Neural cell (in vitro differentiated cells): ENCODE measurements around the gene HIVEP2. TPM values are rescaled to one million over a fixed set of nuclear protein-coding genes. Genes with fewer than 3 reads are reported as not detected.

Experiments
- H2AFZ ChIP-seq: fragments of 200-600, 300-800 bp; sonication (generic), shearing (Covaris generic); 2 replicates; pipeline ENCODE4 v1.6.0; 2014; ENCODE audit warnings: low read depth, mild to moderate bottlenecking, antibody characterized with exemption, low read length, moderate library complexity
- H3F3A ChIP-seq: fragments of 200-600 bp; shearing (Covaris generic); 2 replicates; pipeline ENCODE4 v1.6.1; 2016; ENCODE audit warnings: mild to moderate bottlenecking, moderate library complexity, mixed read lengths, antibody characterized with exemption, low read length; ENCODE audit not compliant: insufficient read depth, poor library complexity, severe bottlenecking
- H3K27ac ChIP-seq: fragments of 200-600, 300-800 bp; sonication (generic), shearing (Covaris generic); 2 replicates; pipeline ENCODE4 v1.5.1; 2014; ENCODE audit warnings: mild to moderate bottlenecking, low read length, moderate library complexity
- H3K27me3 ChIP-seq: fragments of 300-800, 200-600 bp; sonication (generic), shearing (Covaris generic); 2 replicates; pipeline ENCODE4 v1.6.0; 2014; ENCODE audit warnings: mild to moderate bottlenecking, low read depth, low read length, moderate library complexity; ENCODE audit not compliant: insufficient read depth
- H3K36me3 ChIP-seq: fragments of 300-800, 200-600 bp; sonication (generic), shearing (Covaris generic); 2 replicates; pipeline ENCODE4 v1.5.1; 2014; ENCODE audit warnings: mild to moderate bottlenecking, antibody characterized with exemption, low read length, moderate library complexity; ENCODE audit not compliant: insufficient read depth
- H3K4me2 ChIP-seq: fragments of 300-800, 200-600 bp; sonication (generic), shearing (Covaris generic); 2 replicates; pipeline ENCODE4 v1.6.0; 2014; ENCODE audit warnings: mild to moderate bottlenecking, low read length
- H3K4me3 ChIP-seq: fragments of 300-800, 200-600 bp; sonication (generic), shearing (Covaris generic); 2 replicates; pipeline ENCODE4 v1.5.1; 2014; ENCODE audit warnings: mild to moderate bottlenecking, low read length, moderate library complexity
- H3K79me2 ChIP-seq: fragments of 200-600 bp; shearing (Covaris generic); replicated peaks from 2 replicates; pipeline ENCODE4 v1.6.0; 2014; ENCODE audit warnings: mild to moderate bottlenecking, low read length, moderate library complexity; ENCODE audit not compliant: insufficient read depth
- H3K9ac ChIP-seq: fragments of 300-800, 200-600 bp; sonication (generic), shearing (Covaris generic); 2 replicates; pipeline ENCODE4 v1.6.1; 2016; ENCODE audit warnings: mild to moderate bottlenecking, low read length, mixed read lengths
- H3K9me2 ChIP-seq: fragments of 200-600 bp; shearing (Covaris generic); 2 replicates; pipeline ENCODE4 v1.6.1; 2016; ENCODE audit warnings: mild to moderate bottlenecking, low read length, mixed read lengths; ENCODE audit not compliant: insufficient read depth
- H3K9me3 ChIP-seq: fragments of 200-600, 300-800 bp; sonication (generic), shearing (Covaris generic); 2 replicates; pipeline ENCODE4 v1.6.1; 2016; ENCODE audit warnings: mild to moderate bottlenecking, mixed run types, low read length, moderate library complexity, mixed read lengths
- H4K20me1 ChIP-seq: fragments of 200-600 bp; shearing (Covaris generic); 2 replicates; pipeline ENCODE4 v1.6.1; 2016; ENCODE audit warnings: mild to moderate bottlenecking, mixed run types; ENCODE audit not compliant: insufficient read depth
- CTCF ChIP-seq: fragments of 450-650 bp; IDR thresholded peaks from 2 replicates; pipeline ENCODE4 v1.5.1; 2014; ENCODE audit warnings: antibody characterized with exemption, mild to moderate bottlenecking, moderate library complexity; ENCODE audit not compliant: poor library complexity, severe bottlenecking
- EP300 ChIP-seq: fragments of 450-650 bp; conservative IDR thresholded peaks from 2 replicates; pipeline ENCODE4 v1.6.1; 2014; ENCODE audit warnings: antibody characterized with exemption, mild to moderate bottlenecking, moderate library complexity; ENCODE audit not compliant: poor library complexity, severe bottlenecking
- EZH2 ChIP-seq: fragments of 200-600, 300-800 bp; shearing (Covaris generic), sonication (generic); IDR thresholded peaks from 2 replicates; pipeline ENCODE4 v1.6.1; 2014; ENCODE audit warnings: antibody characterized with exemption, low read length, borderline replicate concordance, mild to moderate bottlenecking; ENCODE audit not compliant: insufficient read depth, poor library complexity, severe bottlenecking
- MXI1 ChIP-seq: fragments of 450-650 bp; conservative IDR thresholded peaks from 2 replicates; pipeline ENCODE4 v1.6.1; 2014; ENCODE audit warnings: antibody characterized with exemption, mild to moderate bottlenecking; ENCODE audit not compliant: poor library complexity, severe bottlenecking
- POLR2AphosphoS5 ChIP-seq: IDR thresholded peaks from 2 replicates; pipeline ENCODE4 v1.6.1; 2012
- RAD21 ChIP-seq: fragments of 450-650 bp; conservative IDR thresholded peaks from 2 replicates; pipeline ENCODE4 v1.6.1; 2014; ENCODE audit warnings: antibody characterized with exemption, mild to moderate bottlenecking, moderate library complexity
- REST ChIP-seq: IDR thresholded peaks from 2 replicates; pipeline ENCODE4 v1.6.1; 2012; ENCODE audit warnings: borderline replicate concordance
- SMC3 ChIP-seq: fragments of 450-650 bp; conservative IDR thresholded peaks from 2 replicates; pipeline ENCODE4 v1.6.1; 2014; ENCODE audit warnings: antibody characterized with exemption, mild to moderate bottlenecking, moderate library complexity; ENCODE audit not compliant: poor library complexity
- TAF1 ChIP-seq: IDR thresholded peaks from 2 replicates; pipeline ENCODE4 v1.6.1; 2012; ENCODE audit warnings: low read depth
- polyA plus RNA-seq: library from polyadenylated mRNA; depleted of rRNA; stranded (reverse); fragments of >200 nt; gene quantifications from 2 replicates; pipeline ENCODE4 v1.2.3, GENCODE V29; 2014

Gene HIVEP2
- polyA plus RNA-seq, 1 donor from 2014 or later = 6.0 TPM

- no peaks in the 10 kb centered on the region for H3K9me3 ChIP-seq
- H3K79me2 ChIP-seq = peaks cover 33% of the 10 kb centered on the region
- no peaks in the 10 kb centered on the region for H3K9me2 ChIP-seq
- no peaks in the 10 kb centered on the region for H4K20me1 ChIP-seq
- no peak overlapping the region for H3K27ac ChIP-seq
- H3K27me3 ChIP-seq = no peaks in the 10 kb centered on the region
- H3K4me3 ChIP-seq = no peak overlapping the region
- no peak overlapping the region for H3K4me2 ChIP-seq
- H2AFZ ChIP-seq = no peak overlapping the region
- H3F3A ChIP-seq = no peaks in the 10 kb centered on the region
- H3K9ac ChIP-seq = no peak overlapping the region
- H3K36me3 ChIP-seq = no peaks in the 10 kb centered on the region
- TF ChIP-seq RAD21 = no peak
- no peak for TF ChIP-seq TAF1
- no peak for TF ChIP-seq CTCF
- TF ChIP-seq MXI1 = no peak
- no peak for TF ChIP-seq SMC3
- TF ChIP-seq POLR2AphosphoS5 = no peak
Measured at GRCh38 chr6:142878407-142878806, 66.6 kb downstream of the HIVEP2 start.

- Histone ChIP-seq H3K9me3 (no peaks in the 10 kb centered on the region), H3K9me2 (no peaks in the 10 kb centered on the region), H2AFZ (no peak overlapping the region), H3K4me3 (no peak overlapping the region), H3K4me2 (no peak overlapping the region), H3K27me3 (no peaks in the 10 kb centered on the region), H4K20me1 (no peaks in the 10 kb centered on the region), H3K36me3 (no peaks in the 10 kb centered on the region), H3K9ac (no peak overlapping the region), H3K79me2 (peaks cover 22% of the 10 kb centered on the region), H3F3A (no peaks in the 10 kb centered on the region), H3K27ac (no peak overlapping the region)
- TF ChIP-seq REST (no peak), SMC3 (no peak), POLR2AphosphoS5 (no peak), EZH2 (no peak), TAF1 (no peak), RAD21 (no peak), MXI1 (no peak), EP300 (no peak), CTCF (no peak)
Measured at GRCh38 chr6:142874676-142875075, 70.3 kb downstream of the HIVEP2 start.
